ENCODE measurements around the gene LMOD3.

DNA sequence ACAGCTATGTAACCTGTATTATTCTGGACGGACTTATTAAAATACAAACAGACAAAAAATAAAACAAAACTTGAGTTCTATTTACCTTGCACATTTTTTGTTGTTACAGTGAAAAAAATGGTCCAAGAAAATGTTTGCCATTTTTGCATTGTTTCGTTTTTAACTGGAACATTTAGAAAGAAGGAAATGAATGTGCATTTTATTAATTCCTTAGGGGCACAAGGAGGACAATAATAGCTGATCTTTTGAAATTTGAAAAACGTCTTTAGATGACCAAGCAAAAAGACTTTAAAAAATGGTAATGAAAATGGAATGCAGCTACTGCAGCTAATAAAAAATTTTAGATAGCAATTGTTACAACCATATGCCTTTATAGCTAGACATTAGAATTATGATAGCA lies 17.1 kb downstream of the LMOD3 start:
- TF ChIP-seq, protein P1, sequence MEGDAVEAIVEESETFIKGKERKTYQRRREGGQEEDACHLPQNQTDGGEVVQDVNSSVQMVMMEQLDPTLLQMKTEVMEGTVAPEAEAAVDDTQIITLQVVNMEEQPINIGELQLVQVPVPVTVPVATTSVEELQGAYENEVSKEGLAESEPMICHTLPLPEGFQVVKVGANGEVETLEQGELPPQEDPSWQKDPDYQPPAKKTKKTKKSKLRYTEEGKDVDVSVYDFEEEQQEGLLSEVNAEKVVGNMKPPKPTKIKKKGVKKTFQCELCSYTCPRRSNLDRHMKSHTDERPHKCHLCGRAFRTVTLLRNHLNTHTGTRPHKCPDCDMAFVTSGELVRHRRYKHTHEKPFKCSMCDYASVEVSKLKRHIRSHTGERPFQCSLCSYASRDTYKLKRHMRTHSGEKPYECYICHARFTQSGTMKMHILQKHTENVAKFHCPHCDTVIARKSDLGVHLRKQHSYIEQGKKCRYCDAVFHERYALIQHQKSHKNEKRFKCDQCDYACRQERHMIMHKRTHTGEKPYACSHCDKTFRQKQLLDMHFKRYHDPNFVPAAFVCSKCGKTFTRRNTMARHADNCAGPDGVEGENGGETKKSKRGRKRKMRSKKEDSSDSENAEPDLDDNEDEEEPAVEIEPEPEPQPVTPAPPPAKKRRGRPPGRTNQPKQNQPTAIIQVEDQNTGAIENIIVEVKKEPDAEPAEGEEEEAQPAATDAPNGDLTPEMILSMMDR (IDR thresholded peaks at IDR 0.05) = no peak
- no peak for TF ChIP-seq POLR2A (IDR thresholded peaks at IDR 0.05)

Measured in adrenal gland (tissue), 5 donors.